ACHN (cell line): ENCODE data around the gene DCAF10.
"Not testable (repeated sequence)": the region's sequence is repeated elsewhere in the genome, so short reads cannot be mapped to it uniquely, and the experiment has no call there.

Experiments
- DNase-seq: peaks from one replicate; pipeline ENCODE4 v3.0.0-alpha.2; 2015
- in situ Hi-C: cut with HindIII; loops from 2 replicates; pipeline ENCODE4 v1.10.0; 2017; ENCODE audit warnings: low sequenced_read_pairs, low pct_ligation_motif_present, low pct_unique_long_range_greater_than_20kb

DCAF10 gene

DNA sequence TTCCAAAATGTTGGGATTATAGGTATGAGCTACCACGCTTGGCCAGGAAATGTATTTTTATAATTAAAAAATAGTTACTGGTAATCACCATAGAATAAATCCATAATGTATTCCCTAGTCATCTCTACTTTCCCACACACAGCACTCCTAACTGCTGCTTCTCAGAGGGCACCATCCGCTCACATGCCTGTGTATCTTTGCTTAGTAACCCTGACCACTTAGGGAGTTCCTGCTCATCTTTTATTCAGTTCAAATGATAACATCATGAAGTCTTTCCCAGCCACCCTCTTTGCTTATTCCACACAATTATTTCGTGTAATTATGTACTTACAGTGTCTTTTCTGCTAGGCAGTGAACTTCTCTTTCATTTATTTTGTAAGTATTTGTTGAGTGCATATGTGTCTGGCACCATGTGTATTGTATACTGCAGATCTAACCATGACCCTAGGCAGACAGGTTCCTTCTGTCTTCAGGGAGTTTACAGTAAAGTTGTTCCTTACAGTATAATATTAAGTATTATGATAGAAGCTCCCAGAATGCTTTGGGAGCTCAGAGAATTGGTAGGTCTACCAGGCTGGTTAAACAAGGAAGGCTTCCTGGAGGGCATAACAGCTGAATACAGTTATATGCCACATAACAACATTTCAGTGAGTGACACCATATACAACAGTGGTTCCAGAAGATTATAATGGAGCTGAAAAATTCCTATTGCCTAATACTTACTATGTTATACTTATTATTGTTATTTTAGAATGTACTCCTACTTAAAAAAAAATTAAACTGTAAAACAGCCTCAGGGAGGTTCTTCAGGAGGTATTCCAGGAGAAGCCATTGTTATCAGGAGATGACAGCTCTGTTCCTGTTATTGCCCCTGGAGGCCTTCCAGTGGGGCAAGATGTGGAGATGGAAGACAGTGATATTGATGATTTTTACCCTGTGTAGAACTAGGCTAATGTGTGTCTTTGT, 39.2 kb downstream of the DCAF10 start:
- DNase-seq: no peak
- in situ Hi-C loops: no loop called here

GRCh38 chr9:37840560-37841194, 40.1 kb downstream of the DCAF10 start:
- in situ Hi-C loops: no loop called here
- DNase-seq: peak; percentile 46

- DNase-seq: no peak
- in situ Hi-C loops: no loop called here
Measured at GRCh38 chr9:37852222-37852621, 51.6 kb downstream of the DCAF10 start.

- in situ Hi-C loops: no loop called here
- DNase-seq: no peak
Measured at GRCh38 chr9:37856551-37856950, 56.0 kb downstream of the DCAF10 start.

DNA sequence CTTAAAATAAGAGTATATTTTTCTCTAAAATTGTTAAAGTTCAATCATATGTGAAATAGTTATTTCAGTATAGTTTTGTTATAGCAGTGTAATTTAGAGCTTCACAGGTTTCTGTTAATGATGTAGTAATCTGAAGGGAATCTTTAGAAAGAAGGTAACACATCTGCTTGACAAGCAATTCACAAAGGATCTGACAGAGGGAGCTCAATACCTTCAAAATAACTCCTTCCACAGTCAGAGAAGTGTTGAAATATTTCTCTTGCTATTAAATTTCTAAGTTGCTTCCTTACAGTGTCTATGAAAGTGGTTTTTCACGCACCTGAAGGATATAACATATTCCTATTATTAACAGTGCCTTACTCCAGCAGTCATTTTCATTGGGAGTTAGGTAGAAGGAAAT, 58.4 kb downstream of the DCAF10 start:
- peak; percentile 9 for DNase-seq

DNA sequence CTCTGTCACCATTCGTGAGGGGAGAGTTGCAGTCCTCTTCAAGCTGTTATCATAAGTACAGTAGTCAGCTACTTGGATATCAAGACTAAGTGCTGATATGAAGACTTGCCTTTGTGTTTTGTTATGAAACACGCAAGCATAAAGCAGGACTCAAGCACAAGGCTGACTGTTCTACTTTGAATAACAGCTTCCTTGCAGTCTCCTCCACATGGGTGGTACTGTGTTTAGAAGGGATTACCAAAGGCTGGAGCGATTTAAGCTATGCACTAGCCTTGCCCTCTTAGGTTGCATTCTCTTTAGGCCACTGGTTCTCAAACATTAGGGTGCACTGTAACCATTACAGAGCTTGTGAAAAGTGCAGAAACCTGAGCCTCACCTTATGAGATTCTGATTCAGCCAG, 61.9 kb downstream of the DCAF10 start:
- no peak for DNase-seq
- in situ Hi-C loops: no loop called here

More for the DNA sequence above, 58.4 kb downstream of the DCAF10 start:
- in situ Hi-C loops: no loop called here

DNA sequence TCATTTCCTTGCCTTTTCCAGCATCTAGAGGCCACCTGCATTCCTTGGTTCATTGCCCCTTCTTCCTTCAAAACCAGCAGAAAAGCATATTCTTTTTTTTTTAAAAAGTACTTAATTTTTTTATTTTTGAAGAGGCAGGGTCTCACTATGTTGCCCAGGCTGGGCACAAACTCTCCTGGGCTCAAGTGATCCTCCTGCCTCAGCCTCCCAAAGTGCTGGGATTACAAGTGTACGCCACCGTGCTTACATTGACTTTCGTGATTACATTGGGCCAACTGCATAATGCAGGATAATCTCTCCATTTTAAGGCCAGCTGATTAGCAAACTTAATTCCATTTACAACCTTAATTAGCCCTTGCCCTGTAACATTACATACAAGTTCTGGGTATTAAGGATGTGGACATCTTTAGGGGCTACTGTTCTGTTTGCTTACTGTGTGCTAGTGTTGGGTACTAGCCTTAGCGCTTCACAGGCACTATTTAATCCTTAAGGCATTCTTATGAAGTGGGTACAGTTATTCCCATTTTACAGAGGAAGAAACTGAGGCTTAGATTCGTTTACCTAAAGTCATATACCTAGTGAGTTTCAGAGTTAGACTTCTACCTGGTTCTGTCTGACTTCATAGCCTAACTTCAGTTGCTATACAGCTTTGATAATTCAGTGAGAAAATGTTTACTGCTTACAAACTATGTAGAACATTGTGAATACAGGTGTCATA, 69.6 kb downstream of the DCAF10 start:
- in situ Hi-C loops: no loop called here
- DNase-seq: no peak

- DNase-seq: no peak
- in situ Hi-C loops: no loop called here
Measured at GRCh38 chr9:37870799-37871176, 70.2 kb downstream of the DCAF10 start.

GRCh38 chr9:37873955-37874354, 73.4 kb downstream of the DCAF10 start:
- in situ Hi-C loops: no loop called here

DNA sequence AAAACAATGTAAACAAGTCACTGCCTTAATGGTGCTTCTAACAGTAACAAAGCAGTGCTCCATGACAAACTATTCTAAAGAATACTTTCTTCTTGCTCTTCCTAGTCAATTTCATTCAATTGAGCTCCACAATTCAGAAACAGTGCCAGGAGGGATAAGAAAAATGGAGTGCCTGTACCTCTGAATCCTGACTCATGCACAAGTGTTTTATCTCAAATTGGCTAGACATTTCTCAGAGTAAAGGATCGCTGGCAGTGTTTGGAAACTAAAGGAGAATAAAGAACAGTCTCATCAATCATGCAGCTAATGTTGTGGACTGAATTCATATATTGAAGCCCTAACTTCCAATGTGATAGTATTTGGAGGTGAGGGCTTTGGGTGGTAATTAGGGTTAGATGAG, 75.8 kb downstream of the DCAF10 start:
- no peak for DNase-seq
- in situ Hi-C loops: no loop called here

More at GRCh38 chr9:37873955-37874354, 73.4 kb downstream of the DCAF10 start:
- no peak for DNase-seq

- DNase-seq: no peak
- in situ Hi-C loops: no loop called here
Measured at GRCh38 chr9:37880916-37881479, 80.4 kb downstream of the DCAF10 start.

DNA sequence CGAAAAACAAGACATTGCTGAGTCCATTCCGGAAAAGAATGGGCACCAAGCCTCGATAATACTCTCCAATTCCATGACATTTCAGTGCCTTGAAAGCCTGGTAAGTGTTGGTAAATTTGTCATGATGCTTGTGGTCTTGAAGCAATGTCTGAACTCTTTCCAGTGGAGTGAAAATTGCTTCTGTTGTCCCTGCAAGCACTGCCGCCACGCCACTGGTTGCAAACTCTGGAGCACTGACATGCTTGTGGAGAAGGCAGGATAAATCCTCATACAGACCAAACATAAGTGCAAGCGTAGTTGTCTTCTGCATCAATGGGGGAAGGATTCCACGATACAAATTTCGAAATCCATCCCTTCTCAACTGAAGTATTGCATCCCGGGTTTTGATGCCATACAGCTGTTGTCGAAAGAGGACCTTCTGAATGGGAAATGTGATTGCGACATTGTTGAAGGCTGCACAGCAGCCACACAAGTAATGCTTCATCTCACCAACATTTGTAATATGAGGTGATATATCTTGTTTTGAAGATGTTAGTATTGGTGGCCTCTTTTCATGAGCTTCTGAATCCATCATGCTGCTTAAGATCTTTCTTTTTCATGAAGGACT, 87.5 kb downstream of the DCAF10 start:
- in situ Hi-C loops, DNase-seq: not testable (repeated sequence)

GRCh38 chr9:37889536-37889935, 88.9 kb downstream of the DCAF10 start:
- DNase-seq: no peak
- in situ Hi-C loops: no loop called here

DNA sequence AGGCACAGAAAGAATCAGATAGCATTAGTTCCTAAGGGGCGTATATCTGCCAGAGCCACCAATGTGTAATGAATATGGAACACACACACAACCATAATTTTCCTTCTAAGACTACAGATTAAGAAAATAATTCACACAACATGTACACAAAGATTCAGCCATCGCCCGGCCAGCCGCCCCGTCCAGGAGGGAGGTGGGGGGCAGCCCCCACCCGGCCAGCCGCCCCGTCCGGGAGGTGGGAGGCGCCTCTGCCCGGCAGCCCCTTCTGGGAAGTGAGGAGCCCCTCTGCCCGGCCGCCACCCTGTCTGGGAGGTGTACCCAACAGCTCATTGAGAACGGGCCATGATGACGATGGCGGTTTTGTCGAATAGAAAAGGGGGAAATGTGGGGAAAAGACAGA, 90.4 kb downstream of the DCAF10 start:
- in situ Hi-C loops, DNase-seq: not testable (repeated sequence)

DNA sequence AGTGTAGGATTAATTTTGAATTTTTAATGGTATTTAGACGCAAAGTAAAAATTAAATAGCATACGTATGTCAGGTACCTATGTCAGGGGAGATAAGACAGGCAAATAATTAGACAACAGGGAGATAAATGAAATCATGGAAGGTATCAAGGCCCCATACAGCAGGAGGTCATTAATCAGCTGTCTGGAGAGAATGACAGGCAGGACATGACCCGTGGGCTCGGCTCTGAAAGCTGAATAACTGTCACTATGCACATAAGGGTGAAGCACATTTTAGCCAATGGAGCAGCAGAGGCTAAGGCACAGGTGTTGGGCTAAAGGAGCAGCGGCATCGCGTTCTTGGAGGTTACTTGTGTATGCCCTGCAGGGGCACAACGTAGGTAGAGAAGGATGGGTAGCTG, 91.5 kb downstream of the DCAF10 start:
- no peak for DNase-seq
- in situ Hi-C loops: no loop called here

- in situ Hi-C loops: no loop called here
- no peak for DNase-seq
Measured at GRCh38 chr9:37897665-37898064, 97.1 kb downstream of the DCAF10 start.

DNA sequence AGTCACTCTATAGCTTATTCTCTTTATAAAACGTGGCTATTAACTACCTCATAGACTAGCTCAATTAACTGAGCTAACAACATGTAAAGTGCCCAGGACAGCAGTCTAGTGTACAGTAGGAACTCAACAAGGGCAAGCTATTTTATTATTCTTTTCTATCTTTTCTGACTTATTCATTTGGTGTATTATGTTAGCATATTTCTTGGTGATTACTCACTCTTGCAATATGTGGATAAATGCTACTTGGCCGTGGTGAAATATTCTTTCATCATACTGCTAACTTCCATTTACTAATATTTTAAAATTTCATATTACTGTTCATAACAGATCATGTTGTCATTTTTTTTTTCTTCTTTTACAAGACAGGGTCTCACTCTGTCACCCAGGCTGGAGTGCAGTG, 98.4 kb downstream of the DCAF10 start:
- in situ Hi-C loops: no loop called here
- DNase-seq: no peak

- in situ Hi-C loops: no loop called here
Measured at GRCh38 chr9:37902131-37902530, 101.5 kb downstream of the DCAF10 start.

More at GRCh38 chr9:37902131-37902530, 101.5 kb downstream of the DCAF10 start:
- no peak for DNase-seq
